Measurements from ENCODE around the gene BLOC1S6.

DNA sequence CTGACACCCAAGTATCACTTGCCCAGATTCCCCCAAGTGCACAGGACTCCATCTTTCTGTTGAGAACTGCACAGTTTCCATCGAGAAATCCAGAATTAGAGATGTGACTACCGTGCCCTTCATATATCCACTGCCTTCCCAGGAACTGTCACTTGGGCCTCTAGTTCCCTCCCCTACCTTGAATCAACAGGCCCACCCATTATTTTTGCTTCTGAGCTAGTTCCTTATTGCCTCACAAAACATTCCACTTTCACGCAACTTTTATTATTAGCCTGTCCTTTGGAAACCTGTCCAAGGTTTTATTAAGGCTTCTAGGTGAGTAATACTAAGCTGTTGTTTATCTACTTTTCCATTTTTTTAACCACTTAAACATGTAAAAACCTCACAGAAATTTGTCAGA is 47.5 kb upstream of the BLOC1S6 start:
- TF ChIP-seq, protein P1, sequence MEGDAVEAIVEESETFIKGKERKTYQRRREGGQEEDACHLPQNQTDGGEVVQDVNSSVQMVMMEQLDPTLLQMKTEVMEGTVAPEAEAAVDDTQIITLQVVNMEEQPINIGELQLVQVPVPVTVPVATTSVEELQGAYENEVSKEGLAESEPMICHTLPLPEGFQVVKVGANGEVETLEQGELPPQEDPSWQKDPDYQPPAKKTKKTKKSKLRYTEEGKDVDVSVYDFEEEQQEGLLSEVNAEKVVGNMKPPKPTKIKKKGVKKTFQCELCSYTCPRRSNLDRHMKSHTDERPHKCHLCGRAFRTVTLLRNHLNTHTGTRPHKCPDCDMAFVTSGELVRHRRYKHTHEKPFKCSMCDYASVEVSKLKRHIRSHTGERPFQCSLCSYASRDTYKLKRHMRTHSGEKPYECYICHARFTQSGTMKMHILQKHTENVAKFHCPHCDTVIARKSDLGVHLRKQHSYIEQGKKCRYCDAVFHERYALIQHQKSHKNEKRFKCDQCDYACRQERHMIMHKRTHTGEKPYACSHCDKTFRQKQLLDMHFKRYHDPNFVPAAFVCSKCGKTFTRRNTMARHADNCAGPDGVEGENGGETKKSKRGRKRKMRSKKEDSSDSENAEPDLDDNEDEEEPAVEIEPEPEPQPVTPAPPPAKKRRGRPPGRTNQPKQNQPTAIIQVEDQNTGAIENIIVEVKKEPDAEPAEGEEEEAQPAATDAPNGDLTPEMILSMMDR (IDR thresholded peaks at IDR 0.05; ENCODE audit: low read length) = no peak
- TF ChIP-seq EZH2 (optimal IDR thresholded peaks at IDR 0.05; ENCODE audit: low read depth, low read length) = no peak

Data from MM.1S (cell line).